Stimulated activated CD8-positive, alpha-beta memory T cell treated with anti-CD3 and anti-CD28 coated beads, Interleukin-7, amount 100 ng/mL, for 4 hours (primary cell): ENCODE measurements around the gene SIRT7.
A peak's percentile ranks its signal among the peaks of the same experiment; 100 is the strongest.

Experiments used
- DNase-seq, 2 donors: peaks; one replicate each; pipeline ENCODE4 v3.0.0-alpha.2; 2020; ENCODE audit warnings: low read depth in 2 of 2

The SIRT7 gene

GRCh38 chr17:81885869-81886548 is 32.0 kb downstream of the SIRT7 start:
- DNase-seq: no peak

- no peak for DNase-seq
Observed at GRCh38 chr17:81885454-81885853, 32.5 kb downstream of the SIRT7 start.

GRCh38 chr17:81884968-81885367 is 33.0 kb downstream of the SIRT7 start:
- DNase-seq: no peak

GRCh38 chr17:81884520-81884919 is 33.5 kb downstream of the SIRT7 start:
- no peak for DNase-seq

GRCh38 chr17:81879121-81879520 is 38.9 kb downstream of the SIRT7 start:
- DNase-seq: no peak

- DNase-seq: no peak
Observed at GRCh38 chr17:81878294-81878693, 39.7 kb downstream of the SIRT7 start.

GRCh38 chr17:81877569-81877968 is 40.4 kb downstream of the SIRT7 start:
- DNase-seq: no peak

GRCh38 chr17:81871387-81872230 is 46.4 kb downstream of the SIRT7 start:
- peak; percentile 91 to 96 for DNase-seq

- DNase-seq: no peak
Observed at GRCh38 chr17:81870981-81871386, 47.0 kb downstream of the SIRT7 start, which contains the start of gene ARHGDIA. Gene ARHGDIA, minus strand, starts transcription at chr17:81871337. Its CDS starts 1,407 bp downstream, at chr17:81869930.

GRCh38 chr17:81870131-81870980 is 47.6 kb downstream of the SIRT7 start:
- DNase-seq: no peak

GRCh38 chr17:81869221-81870130 is 48.5 kb downstream of the SIRT7 start:
- no peak for DNase-seq

GRCh38 chr17:81868674-81869220 is 49.2 kb downstream of the SIRT7 start:
- DNase-seq: no peak

- DNase-seq: no peak
Observed at GRCh38 chr17:81867991-81868673, 49.8 kb downstream of the SIRT7 start.

GRCh38 chr17:81867170-81867990 is 50.6 kb downstream of the SIRT7 start:
- DNase-seq: no peak

GRCh38 chr17:81866440-81867169 is 51.4 kb downstream of the SIRT7 start:
- no peak for DNase-seq

GRCh38 chr17:81865733-81866439 is 52.1 kb downstream of the SIRT7 start:
- no peak for DNase-seq

- no peak for DNase-seq
Observed at GRCh38 chr17:81865358-81865732, 52.6 kb downstream of the SIRT7 start.
